ENCODE results near the gene UBE2D2.

Gene UBE2D2

GRCh38 chr5:139635606-139636206, 74.6 kb downstream of the UBE2D2 start:
- DNase-seq (ENCODE audit: low read depth in 2 of 2) = no peak

- peak; percentile 43 to 53 for DNase-seq (ENCODE audit: low read depth in 2 of 2)
Measured at GRCh38 chr5:139636207-139636792, 75.2 kb downstream of the UBE2D2 start.

- no peak for DNase-seq (ENCODE audit: low read depth in 2 of 2)
Measured at GRCh38 chr5:139636975-139637408, 75.9 kb downstream of the UBE2D2 start.

GRCh38 chr5:139637438-139638089, 76.4 kb downstream of the UBE2D2 start:
- DNase-seq (ENCODE audit: low read depth in 2 of 2) = peak in 1 of 2 donors; percentile 60

GRCh38 chr5:139638090-139638735, 77.1 kb downstream of the UBE2D2 start:
- no peak for DNase-seq (ENCODE audit: low read depth in 2 of 2)

- no peak for DNase-seq (ENCODE audit: low read depth in 2 of 2)
Measured at GRCh38 chr5:139638736-139639618, 77.8 kb downstream of the UBE2D2 start.

GRCh38 chr5:139639619-139640380, 78.7 kb downstream of the UBE2D2 start:
- no peak for DNase-seq (ENCODE audit: low read depth in 2 of 2)

GRCh38 chr5:139640421-139641115, 79.4 kb downstream of the UBE2D2 start:
- no peak for DNase-seq (ENCODE audit: low read depth in 2 of 2)

GRCh38 chr5:139641116-139642080, 80.3 kb downstream of the UBE2D2 start:
- DNase-seq (ENCODE audit: low read depth in 2 of 2) = no peak

GRCh38 chr5:139642213-139642612, 81.1 kb downstream of the UBE2D2 start:
- DNase-seq (ENCODE audit: low read depth in 2 of 2) = no peak

GRCh38 chr5:139642891-139643871, 82.0 kb downstream of the UBE2D2 start:
- no peak for DNase-seq (ENCODE audit: low read depth in 2 of 2)

- no peak for DNase-seq (ENCODE audit: low read depth in 2 of 2)
Measured at GRCh38 chr5:139644001-139644456, 82.9 kb downstream of the UBE2D2 start.

GRCh38 chr5:139644646-139645429, 83.7 kb downstream of the UBE2D2 start:
- no peak for DNase-seq (ENCODE audit: low read depth in 2 of 2)

GRCh38 chr5:139645430-139645871, 84.3 kb downstream of the UBE2D2 start:
- no peak for DNase-seq (ENCODE audit: low read depth in 2 of 2)

GRCh38 chr5:139646111-139646510, 85.0 kb downstream of the UBE2D2 start:
- no peak for DNase-seq (ENCODE audit: low read depth in 2 of 2)

- no peak for DNase-seq (ENCODE audit: low read depth in 2 of 2)
Measured at GRCh38 chr5:139646912-139647505, 85.9 kb downstream of the UBE2D2 start.
